Neural cell (in vitro differentiated cells): ENCODE measurements around the gene LONRF3.

Experiments
- CTCF ChIP-seq: fragments of 450-650 bp; IDR thresholded peaks from 2 replicates; pipeline ENCODE4 v1.5.1; 2014; ENCODE audit warnings: antibody characterized with exemption, mild to moderate bottlenecking, moderate library complexity; ENCODE audit not compliant: poor library complexity, severe bottlenecking
- EP300 ChIP-seq: fragments of 450-650 bp; conservative IDR thresholded peaks from 2 replicates; pipeline ENCODE4 v1.6.1; 2014; ENCODE audit warnings: antibody characterized with exemption, mild to moderate bottlenecking, moderate library complexity; ENCODE audit not compliant: poor library complexity, severe bottlenecking
- EZH2 ChIP-seq: fragments of 200-600, 300-800 bp; shearing (Covaris generic), sonication (generic); IDR thresholded peaks from 2 replicates; pipeline ENCODE4 v1.6.1; 2014; ENCODE audit warnings: antibody characterized with exemption, low read length, borderline replicate concordance, mild to moderate bottlenecking; ENCODE audit not compliant: insufficient read depth, poor library complexity, severe bottlenecking
- POLR2AphosphoS5 ChIP-seq: IDR thresholded peaks from 2 replicates; pipeline ENCODE4 v1.6.1; 2012
- RAD21 ChIP-seq: fragments of 450-650 bp; conservative IDR thresholded peaks from 2 replicates; pipeline ENCODE4 v1.6.1; 2014; ENCODE audit warnings: antibody characterized with exemption, mild to moderate bottlenecking, moderate library complexity
- REST ChIP-seq: IDR thresholded peaks from 2 replicates; pipeline ENCODE4 v1.6.1; 2012; ENCODE audit warnings: borderline replicate concordance
- TAF1 ChIP-seq: IDR thresholded peaks from 2 replicates; pipeline ENCODE4 v1.6.1; 2012; ENCODE audit warnings: low read depth

GRCh38 chrX:118973389-118974087 is 880 bp upstream of the LONRF3 start:
- TF ChIP-seq REST: no peak
- no peak for TF ChIP-seq CTCF
- no peak for TF ChIP-seq TAF1
- TF ChIP-seq EP300: no peak
- TF ChIP-seq POLR2AphosphoS5: no peak
- TF ChIP-seq EZH2: no peak
- TF ChIP-seq RAD21: no peak
